GM19025 (cell line): ENCODE results near the gene SGO2.

Experiments used
- ATAC-seq: cut with Tn5 transposase; IDR thresholded peaks from one replicate; pipeline ENCODE4 v1.9.1; 2021; ENCODE audit warnings: mild to moderate bottlenecking, low read depth, moderate library complexity; ENCODE audit not compliant: unreplicated experiment

The SGO2 gene, protein sequence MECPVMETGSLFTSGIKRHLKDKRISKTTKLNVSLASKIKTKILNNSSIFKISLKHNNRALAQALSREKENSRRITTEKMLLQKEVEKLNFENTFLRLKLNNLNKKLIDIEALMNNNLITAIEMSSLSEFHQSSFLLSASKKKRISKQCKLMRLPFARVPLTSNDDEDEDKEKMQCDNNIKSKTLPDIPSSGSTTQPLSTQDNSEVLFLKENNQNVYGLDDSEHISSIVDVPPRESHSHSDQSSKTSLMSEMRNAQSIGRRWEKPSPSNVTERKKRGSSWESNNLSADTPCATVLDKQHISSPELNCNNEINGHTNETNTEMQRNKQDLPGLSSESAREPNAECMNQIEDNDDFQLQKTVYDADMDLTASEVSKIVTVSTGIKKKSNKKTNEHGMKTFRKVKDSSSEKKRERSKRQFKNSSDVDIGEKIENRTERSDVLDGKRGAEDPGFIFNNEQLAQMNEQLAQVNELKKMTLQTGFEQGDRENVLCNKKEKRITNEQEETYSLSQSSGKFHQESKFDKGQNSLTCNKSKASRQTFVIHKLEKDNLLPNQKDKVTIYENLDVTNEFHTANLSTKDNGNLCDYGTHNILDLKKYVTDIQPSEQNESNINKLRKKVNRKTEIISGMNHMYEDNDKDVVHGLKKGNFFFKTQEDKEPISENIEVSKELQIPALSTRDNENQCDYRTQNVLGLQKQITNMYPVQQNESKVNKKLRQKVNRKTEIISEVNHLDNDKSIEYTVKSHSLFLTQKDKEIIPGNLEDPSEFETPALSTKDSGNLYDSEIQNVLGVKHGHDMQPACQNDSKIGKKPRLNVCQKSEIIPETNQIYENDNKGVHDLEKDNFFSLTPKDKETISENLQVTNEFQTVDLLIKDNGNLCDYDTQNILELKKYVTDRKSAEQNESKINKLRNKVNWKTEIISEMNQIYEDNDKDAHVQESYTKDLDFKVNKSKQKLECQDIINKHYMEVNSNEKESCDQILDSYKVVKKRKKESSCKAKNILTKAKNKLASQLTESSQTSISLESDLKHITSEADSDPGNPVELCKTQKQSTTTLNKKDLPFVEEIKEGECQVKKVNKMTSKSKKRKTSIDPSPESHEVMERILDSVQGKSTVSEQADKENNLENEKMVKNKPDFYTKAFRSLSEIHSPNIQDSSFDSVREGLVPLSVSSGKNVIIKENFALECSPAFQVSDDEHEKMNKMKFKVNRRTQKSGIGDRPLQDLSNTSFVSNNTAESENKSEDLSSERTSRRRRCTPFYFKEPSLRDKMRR

DNA sequence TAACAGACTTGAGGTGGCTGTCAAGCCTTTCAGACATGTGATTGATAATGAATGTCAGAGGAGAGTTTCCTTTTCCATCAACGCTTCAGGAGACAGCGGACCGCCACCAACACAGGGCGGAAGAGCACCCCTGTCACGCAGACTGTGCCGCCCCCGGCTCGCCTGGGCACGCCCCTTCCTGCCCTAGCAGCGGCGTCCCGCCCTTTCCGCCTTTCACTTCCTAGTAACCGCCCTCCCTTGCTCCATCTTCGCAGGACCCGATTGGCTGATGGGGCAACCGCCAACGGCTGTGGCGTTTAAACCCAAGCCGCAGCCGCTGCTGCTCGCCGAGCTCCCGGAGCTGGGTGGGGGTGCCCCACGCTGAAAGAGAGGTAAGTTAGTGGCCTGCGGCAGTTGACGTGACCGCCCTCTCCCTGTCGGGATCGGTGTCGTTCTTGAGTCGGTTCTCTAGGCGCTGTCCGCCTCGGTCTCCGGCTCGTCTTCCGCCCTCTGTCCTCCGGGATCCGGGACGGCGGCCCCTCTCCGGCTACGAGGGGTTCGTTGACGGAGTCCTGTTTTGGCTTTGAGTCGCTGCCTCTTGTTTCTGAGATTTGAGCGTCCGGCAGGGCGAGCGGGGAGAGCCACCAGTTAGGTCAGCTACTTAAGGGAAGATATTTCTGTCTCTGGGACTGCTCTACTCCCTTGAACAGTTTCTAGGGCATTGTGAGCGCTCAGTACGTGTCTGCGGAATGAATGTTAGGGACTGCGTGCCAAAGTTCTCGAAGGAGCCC is at the start of gene SGO2:
SGO2 (plus strand) TSS at position 326 of the 770 bp plus-strand sequence. CDS start 6,769 bp downstream, outside the sequence.
- ATAC-seq: peak; percentile 100

DNA sequence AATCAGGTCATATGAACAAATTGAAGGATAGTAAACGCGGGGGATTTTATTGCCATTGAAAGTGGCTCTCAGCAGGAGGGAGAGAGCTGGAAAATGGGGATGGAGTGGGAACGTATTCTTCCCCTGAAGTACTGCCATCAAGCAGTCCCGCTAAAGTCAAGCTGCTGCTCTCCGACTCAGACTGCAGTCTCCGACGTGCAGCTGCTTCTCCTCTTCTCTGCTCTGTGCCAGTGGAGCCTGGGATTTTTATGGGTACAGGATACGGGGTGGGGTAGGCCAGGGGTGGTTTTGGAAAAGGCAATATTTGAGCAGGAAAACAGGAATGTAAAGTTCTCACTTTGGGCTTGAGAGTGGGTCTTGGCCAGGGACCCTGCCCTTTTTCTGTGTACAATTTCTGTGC is 49.2 kb upstream of the SGO2 start:
- ATAC-seq: no peak

DNA sequence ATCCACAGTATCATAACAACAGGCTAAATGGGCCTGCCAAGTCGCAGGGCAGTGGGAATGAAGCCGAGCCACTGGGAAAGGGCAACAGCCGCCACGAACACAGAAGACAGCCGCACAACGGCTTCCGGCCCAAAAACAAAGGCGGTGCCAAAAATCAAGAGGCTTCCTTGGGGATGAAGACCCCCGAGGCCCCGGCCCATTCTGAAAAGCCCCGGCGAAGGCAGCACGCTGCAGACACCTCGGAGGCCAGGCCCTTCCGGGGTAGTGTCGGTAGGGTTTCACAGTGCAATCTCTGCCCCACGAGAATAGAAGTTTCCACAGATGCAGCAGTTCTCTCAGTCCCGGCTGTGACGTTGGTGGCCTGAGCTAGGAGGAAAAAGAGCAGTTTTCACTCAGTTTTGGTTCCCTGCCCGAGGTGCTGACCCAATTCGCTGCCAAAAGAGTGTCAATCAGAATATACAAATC is 48.3 kb upstream of the SGO2 start:
- no peak for ATAC-seq

DNA sequence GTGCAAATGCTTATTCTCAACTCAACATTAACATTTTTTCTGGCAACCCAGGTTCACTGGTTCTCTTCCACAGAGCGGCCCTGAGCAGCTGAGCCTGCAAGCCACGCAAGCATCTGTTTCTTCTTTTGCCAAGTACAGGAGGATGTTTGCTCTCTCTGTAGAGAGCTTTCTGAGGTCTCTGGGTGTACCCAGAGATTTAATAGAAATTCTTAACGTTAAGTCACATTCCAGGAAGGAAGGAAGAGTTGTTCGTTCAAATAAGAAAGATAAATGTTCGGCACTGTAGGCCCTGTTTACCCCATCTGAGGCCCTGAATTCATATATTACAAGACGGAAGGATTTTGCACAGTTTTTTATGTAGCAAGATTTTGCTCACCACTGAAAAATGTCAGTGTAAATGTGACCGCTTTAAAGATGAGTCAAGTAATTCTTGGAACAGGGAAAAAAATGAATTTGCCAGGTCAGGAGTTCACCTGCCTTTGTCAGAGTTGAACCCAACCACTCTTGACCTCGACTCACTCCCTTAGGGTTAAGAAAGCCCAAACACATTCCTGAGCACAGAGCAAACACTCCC is 46.2 kb upstream of the SGO2 start:
- no peak for ATAC-seq

DNA sequence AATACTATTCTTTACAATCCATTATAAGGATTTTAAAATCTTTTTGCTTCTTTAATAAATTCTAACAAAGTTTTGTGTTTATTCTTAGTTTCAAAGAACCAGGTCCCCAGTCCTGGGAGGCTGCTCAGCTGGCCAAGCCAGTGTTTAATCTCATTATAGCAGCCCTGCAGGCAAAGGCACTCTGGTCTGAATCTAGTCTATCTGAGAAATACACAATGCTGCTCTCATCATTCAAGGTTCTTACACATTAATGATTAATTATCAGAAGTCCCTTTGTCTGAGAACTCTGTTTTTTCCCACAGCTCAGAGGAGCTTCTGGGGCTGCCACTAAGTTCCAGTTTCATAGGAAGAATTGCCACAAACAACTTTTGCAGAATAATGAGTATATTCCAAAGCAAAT is 43.8 kb upstream of the SGO2 start:
- peak; percentile 66 for ATAC-seq

DNA sequence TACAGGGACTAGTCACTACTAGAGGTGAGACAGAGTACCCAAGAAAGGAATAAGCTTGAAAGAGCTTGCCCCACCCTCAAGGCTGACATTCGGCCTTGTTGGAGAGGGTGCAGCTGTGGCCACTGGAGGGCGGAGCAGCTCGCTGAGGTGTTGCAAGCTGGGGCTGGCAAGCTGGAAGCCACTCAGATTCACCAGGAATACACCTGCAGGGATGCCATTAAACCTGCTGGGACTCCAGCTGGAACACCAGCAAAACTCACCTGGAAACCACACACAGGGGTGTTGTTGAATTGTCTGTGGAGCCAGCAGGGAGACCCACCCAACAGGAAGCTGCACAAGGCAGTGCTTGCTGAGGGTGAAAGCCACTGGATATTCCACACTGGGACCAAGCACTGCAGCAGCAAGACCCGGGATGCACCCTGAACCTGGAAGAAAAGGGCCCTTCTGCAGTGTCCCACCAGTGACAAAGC is 42.2 kb upstream of the SGO2 start:
- ATAC-seq: no peak

DNA sequence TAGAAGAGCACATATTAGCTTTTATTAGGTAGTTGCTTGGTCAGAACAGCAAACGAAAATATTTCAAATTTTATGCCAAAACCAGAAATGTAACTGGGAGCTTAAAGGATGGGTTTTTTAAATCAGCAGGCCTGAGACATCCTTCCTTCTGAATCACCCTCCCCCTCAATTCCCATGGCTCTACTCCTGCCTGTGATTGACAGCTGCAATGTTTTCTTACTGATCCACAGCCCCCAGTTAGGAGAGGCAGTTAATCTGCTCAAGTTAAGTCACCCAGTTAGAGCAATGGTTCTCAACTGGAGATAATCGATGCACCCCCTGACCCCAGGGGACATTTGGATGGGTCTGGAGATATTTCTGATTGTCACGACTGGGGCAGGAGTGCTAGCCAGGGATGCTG is 41.1 kb upstream of the SGO2 start:
- no peak for ATAC-seq

DNA sequence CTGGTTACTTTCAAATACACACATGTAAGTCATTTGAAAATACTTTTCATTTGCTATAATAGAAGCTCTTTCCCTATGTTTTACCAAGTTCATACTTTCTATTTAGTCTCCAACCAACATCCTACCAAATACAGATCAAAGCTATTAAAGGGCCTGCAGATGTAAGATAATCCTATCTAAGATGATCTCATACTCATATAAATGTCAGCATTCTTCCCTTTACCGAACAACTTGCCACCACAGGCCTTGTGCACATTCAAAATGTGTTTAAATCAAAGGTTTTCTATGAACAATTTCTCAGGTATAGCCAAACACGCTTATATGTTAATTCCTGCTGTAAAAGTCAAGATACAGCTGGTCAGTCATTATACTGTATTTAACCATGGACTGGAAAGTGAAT is 39.5 kb upstream of the SGO2 start:
- ATAC-seq: no peak

DNA sequence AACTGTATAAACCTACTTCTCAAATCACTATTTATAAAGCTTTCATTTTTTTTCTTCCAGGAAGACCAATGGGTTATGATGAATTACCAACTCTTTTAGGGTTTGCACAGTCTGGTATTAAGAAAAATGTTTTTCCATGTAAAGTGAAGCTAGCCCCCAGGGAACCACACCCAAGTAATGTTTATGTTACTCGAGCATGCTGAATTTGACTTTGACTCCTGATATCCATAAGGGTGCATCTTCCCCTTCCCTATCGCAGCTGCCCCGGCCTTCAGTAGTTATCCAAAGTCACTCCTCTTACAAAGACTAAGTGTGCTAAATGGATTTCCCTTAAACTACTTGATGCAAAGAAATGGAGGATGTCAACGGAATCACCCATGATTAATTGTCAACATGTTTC is 37.8 kb upstream of the SGO2 start:
- ATAC-seq: no peak

DNA sequence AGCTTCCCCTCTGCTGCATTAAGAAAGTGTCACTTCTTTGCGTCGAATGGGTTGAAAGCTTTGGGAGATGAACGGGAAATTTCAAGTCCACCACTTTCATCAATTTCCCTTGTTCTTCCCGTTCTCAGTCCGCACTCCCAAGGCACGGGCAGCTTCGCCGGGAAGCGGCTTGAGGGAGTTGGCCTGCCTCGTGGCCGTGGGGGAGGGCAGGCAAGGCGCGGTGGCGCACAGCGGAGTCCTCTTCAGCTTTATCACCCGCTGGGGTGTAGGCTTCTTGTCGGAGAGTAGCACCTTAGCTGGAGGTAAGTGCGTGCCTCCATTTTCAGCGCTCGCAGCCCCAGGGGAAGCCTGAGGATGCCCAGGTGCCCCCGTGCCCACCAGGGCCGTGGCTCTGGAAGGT is 36.0 kb upstream of the SGO2 start:
- no peak for ATAC-seq

DNA sequence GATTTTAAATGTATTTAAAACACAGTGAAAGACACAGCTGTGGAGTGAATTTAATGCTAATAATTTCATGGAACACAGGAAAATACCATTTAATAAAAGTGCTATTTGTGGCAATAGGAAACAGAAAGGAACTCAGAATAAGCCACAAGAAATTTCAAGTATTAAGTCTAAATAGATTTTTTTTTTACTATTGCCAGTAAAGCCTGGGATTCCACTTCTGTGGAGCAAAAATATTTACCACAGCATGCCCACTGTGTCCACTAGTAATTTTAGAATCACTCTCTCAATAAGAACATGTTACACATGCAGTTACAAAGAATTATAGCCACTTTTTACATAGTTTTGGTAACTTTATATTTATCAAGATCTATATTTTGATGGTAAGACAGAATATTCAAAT is 33.4 kb upstream of the SGO2 start:
- ATAC-seq: no peak

DNA sequence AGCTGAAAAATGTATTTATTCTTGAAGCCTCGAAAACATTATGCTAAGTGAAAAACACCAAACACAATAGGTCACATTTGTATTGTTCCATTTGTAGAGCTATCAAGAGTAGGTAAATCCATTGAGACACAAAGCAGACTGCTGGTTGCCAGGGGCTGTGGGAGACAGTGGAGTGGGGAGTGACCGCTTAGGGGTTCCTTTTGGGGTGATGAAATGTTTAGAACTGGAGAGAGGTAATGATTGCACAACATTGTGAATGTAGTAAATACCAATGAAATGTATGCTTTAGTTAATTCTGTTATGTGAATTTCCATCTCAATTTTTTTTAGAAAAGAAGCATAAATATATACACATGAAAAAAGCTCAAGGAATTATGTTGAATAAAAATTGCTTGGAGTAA is 32.0 kb upstream of the SGO2 start:
- ATAC-seq: no peak

DNA sequence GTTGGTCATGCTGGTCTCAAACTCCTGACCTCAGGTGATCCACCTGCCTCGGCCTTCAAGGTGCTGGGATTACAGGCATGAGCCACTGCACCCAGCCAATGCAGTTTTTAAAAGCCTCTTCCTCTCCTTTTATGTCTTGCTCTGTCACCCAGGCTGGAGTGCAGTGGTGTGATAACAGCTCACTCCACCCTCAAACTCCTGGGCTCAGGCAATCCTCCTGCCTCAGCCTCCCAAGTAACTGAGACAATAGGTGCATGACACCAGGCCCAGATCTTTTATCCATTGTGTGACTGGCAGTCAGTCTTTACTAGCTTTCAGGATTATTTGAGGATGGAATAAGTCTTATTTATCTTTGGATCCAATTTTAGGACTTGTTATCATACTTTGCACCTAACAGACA is 29.3 kb upstream of the SGO2 start:
- ATAC-seq: no peak

DNA sequence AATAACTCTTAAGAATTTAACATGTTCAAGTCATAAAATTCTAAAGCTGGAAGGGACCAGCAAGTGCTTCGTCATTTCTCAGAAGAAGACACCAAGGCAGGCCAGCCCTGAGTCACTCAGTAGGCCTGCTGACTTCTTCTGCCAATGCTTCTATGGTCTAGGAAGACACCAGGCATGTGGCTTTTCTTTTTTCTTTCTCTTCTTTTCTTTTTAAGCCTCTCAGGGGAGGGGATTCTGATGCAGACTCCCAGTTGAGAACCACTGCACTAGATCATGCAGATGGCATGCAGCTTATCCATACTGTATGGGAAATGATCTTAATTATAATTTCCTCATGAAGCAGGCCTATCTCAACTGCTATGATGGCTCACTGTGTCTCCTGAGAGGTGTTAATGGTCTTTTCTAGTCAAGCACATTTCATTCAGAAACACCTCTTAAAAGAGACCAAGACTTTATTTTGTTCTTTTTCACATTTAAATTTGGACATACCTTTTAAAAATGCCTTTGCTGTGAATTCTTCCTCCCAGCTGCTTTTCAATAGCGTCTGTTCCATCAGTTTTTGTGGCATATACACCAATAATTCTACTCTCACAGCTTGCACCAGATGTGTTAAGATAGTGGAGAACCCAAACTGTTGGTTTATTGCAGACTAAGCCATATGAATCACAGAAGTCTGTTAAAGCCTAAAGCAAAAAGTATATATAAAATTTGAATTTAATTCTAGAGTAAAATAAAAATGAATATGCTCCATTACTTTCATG is 27.4 kb upstream of the SGO2 start:
- ATAC-seq: no peak

DNA sequence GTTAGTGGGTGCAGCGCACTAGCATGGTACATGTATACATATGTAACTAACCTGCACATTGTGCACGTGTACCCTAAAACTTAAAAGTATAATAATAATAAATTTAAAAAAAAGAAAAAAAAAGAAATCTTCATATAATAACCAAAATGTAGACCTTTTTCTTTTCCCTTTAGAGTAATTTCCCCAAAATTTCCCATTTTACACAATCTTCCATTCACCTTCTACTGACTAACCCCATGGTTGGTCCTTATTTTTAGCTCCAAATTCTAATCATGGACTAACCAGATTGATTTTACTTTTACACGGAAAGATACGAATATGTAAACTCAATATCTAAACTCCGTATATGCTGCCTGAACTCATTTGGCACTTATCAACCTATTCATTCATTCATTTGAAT is 23.8 kb upstream of the SGO2 start:
- no peak for ATAC-seq

DNA sequence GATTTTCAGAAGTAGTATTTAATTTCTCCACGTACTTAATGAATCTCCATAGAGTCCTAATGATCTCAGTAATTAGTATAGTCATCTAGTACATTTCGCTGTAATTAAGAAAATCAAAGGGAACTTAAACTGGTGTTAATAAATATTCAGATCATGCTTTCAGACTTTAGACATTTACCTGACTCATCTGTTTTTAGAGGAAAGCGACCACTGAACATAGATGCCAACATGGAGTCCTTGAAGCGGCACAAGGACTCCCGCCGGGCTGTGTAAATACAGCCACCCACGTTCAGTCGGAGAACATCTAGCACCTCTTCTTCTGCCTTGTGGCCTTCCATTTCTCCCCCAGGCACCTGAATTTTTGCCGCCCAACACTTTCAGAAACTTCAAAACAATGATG is 19.3 kb upstream of the SGO2 start:
- ATAC-seq: no peak

DNA sequence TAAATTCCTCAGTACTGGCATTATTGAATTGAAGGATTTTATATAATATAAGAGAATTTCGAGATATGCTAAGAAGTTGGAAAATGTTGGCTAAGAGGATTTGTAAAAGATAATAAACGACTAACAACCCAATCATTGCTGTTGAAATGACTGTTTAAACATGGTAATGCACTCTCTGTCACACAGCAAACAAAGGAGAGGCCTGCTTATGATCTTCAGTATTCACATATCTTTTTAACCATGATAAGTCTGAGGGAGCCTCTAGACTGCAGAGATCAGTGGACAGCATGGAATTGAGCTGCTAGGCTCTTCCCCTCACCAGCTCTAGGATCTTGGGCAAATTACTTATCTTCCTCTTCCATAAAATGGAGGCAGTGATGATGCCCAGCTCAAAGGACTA is 18.8 kb upstream of the SGO2 start:
- ATAC-seq: no peak

DNA sequence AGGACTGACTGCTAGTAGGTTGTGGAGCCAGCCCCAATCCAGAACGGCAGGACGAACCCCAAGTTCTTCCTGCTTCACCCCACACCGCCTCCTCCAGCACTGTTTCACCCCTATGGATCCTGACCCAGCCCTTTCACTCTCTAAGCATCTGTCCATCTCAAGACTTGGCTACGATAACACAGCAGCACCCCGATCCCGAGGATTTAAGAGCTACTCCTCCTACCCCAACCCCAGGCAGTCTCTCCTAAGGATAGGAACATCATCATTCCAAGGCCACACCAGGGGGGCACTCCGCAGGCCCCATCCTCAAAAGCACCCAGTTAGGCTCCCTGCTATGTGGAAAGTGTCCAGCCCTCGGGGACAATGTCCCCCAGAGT is 16.8 kb upstream of the SGO2 start:
- no peak for ATAC-seq
